A673 (cell line): Measurements from ENCODE around the gene TENM4. TPM values are rescaled to one million over a fixed set of nuclear protein-coding genes. Genes with fewer than 3 reads are reported as not detected.

Experiments
- BruUV-seq: library from RNA; stranded (reverse); fragments of 400-500 nt; replicated peaks from 2 replicates; lab custom pipeline; 2021; lab: Mats Ljungman, UMichigan
- CTCF ChIA-PET: fragments of 300-600 bp; sonication (Branson Sonifier 250); formaldehyde crosslinking; loops from one replicate; lab custom pipeline; 2022; ENCODE audit warnings: antibody characterized with exemption; lab: Charles Lee
- POLR2A ChIA-PET: fragments of 300-600 bp; sonication (Branson Sonifier 250); formaldehyde crosslinking; loops from one replicate; lab custom pipeline; 2022; ENCODE audit warnings: antibody characterized with exemption; ENCODE audit not compliant: low non-redundant PET; lab: Charles Lee
- DNase-seq: peaks from one replicate; pipeline ENCODE4 v3.0.0-alpha.2; 2015; ENCODE audit warnings: low spot score
- H3K27ac ChIP-seq: fragments of 200-600 bp; sonication (generic); 2 replicates; pipeline ENCODE4 v1.5.1; 2016; ENCODE audit warnings: mixed run types, low read depth, mild to moderate bottlenecking, mixed read lengths, antibody characterized with exemption, low read length; ENCODE audit not compliant: poor library complexity, severe bottlenecking
- H3K27me3 ChIP-seq: fragments of 200-600 bp; sonication (generic); replicated peaks from 2 replicates; pipeline ENCODE4 v1.6.1; 2017; ENCODE audit warnings: mixed run types, low read depth, mild to moderate bottlenecking, mixed read lengths, antibody characterized with exemption, low read length; ENCODE audit not compliant: insufficient read depth, poor library complexity
- H3K36me3 ChIP-seq: fragments of 200-600 bp; sonication (generic); 2 replicates; pipeline ENCODE4 v1.6.1; 2016; ENCODE audit warnings: mixed run types, mild to moderate bottlenecking, mixed read lengths, antibody characterized with exemption, low read length; ENCODE audit not compliant: insufficient read depth, poor library complexity, severe bottlenecking
- H3K4me1 ChIP-seq: fragments of 200-600 bp; sonication (generic); 2 replicates; pipeline ENCODE4 v1.6.1; 2017; ENCODE audit warnings: mixed run types, mild to moderate bottlenecking, mixed read lengths, antibody characterized with exemption, low read length; ENCODE audit not compliant: insufficient read depth, poor library complexity, severe bottlenecking
- H3K4me3 ChIP-seq: fragments of 200-600 bp; sonication (generic); 2 replicates; pipeline ENCODE4 v1.5.1; 2016; ENCODE audit warnings: low read depth, mixed run types, mild to moderate bottlenecking, mixed read lengths, low read length; ENCODE audit not compliant: poor library complexity, severe bottlenecking
- H3K9me3 ChIP-seq: fragments of 200-600 bp; sonication (generic); 2 replicates; pipeline ENCODE4 v1.6.1; 2016; ENCODE audit warnings: mixed run types, low read depth, mild to moderate bottlenecking, mixed read lengths, antibody characterized with exemption, low read length; ENCODE audit not compliant: poor library complexity, severe bottlenecking
- EZH2 ChIP-seq: fragments of 200-600 bp; sonication (generic); IDR thresholded peaks from 2 replicates; pipeline ENCODE4 v1.6.1; 2017; ENCODE audit warnings: borderline replicate concordance, low read depth, mild to moderate bottlenecking, mixed read lengths, antibody characterized with exemption, low read length; ENCODE audit not compliant: poor library complexity, severe bottlenecking
- intact Hi-C: fragments of 100-400 bp; cut with micrococcal nuclease; formaldehyde crosslinking; loops from one replicate; pipeline ENCODE4 v1.10.0; 2022; ENCODE audit not compliant: unreplicated experiment
- total RNA-seq: library from RNA; stranded (reverse); gene quantifications from 2 replicates; pipeline ENCODE4 v1.2.3, GENCODE V29; 2021
- TF ChIP-seq, protein P1 (sequence below): fragments of 300-800, 200-600 bp; sonication (generic); conservative IDR thresholded peaks from 2 replicates; pipeline ENCODE4 v1.5.1; 2017; ENCODE audit warnings: low read depth, mild to moderate bottlenecking, antibody characterized with exemption, low read length, moderate library complexity, mixed read lengths

The TENM4 gene
- total RNA-seq, 1 experiment from 2014 or later, result 0.11 TPM

- Histone ChIP-seq H3K4me3 (no peak overlapping the region), H3K36me3 (no peaks in the 10 kb centered on the region), H3K27me3 (no peaks in the 10 kb centered on the region), H3K4me1 (no peaks in the 10 kb centered on the region), H3K27ac (no peak overlapping the region), H3K9me3 (no peaks in the 10 kb centered on the region)
- no TSS peak for BruUV-seq
- intact Hi-C loops, result no loop called here
- no peak for DNase-seq
- CTCF ChIA-PET, result no interaction called here
- TF ChIP-seq, protein P1, sequence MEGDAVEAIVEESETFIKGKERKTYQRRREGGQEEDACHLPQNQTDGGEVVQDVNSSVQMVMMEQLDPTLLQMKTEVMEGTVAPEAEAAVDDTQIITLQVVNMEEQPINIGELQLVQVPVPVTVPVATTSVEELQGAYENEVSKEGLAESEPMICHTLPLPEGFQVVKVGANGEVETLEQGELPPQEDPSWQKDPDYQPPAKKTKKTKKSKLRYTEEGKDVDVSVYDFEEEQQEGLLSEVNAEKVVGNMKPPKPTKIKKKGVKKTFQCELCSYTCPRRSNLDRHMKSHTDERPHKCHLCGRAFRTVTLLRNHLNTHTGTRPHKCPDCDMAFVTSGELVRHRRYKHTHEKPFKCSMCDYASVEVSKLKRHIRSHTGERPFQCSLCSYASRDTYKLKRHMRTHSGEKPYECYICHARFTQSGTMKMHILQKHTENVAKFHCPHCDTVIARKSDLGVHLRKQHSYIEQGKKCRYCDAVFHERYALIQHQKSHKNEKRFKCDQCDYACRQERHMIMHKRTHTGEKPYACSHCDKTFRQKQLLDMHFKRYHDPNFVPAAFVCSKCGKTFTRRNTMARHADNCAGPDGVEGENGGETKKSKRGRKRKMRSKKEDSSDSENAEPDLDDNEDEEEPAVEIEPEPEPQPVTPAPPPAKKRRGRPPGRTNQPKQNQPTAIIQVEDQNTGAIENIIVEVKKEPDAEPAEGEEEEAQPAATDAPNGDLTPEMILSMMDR, result no peak
- no peak for TF ChIP-seq EZH2
- POLR2A ChIA-PET, result no interaction called here
Observed at GRCh38 chr11:78667461-78667860, 773.4 kb downstream of the TENM4 start.

DNA sequence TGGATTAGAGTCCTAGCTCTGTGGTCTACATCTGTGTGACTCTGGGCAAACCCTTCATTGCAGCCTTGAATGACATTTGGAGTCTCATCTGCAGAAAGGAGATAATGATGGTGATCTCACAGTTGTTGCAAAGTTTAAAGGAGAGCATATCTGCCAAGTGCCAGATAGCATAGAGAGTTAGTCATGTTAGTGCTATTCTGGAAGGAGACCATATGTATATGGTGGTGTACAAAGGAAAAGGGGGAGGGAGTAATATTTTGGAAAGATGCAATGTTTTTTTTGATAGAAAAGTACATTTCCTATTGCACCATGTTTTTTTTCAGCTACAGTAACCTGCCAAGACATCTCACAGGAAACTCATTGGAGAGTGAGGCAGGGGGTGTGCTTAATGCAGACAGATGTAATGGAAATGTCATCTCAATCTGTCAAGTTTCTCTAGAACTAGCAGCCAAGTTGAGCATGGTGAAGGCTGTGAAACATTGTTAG lies 774.1 kb downstream of the TENM4 start:
- Histone ChIP-seq H3K36me3 (no peaks in the 10 kb centered on the region), H3K4me3 (no peak overlapping the region), H3K9me3 (no peaks in the 10 kb centered on the region), H3K4me1 (no peaks in the 10 kb centered on the region), H3K27me3 (no peaks in the 10 kb centered on the region), H3K27ac (no peak overlapping the region)
- CTCF ChIA-PET, result no interaction called here
- POLR2A ChIA-PET, result no interaction called here
- intact Hi-C loops, result no loop called here
- no TSS peak for BruUV-seq
- TF ChIP-seq, protein P1, result no peak
- TF ChIP-seq EZH2, result no peak
- DNase-seq, result no peak

GRCh38 chr11:78664636-78665035 lies 776.2 kb downstream of the TENM4 start:
- Histone ChIP-seq H3K9me3 (no peaks in the 10 kb centered on the region), H3K4me1 (no peaks in the 10 kb centered on the region)

More at GRCh38 chr11:78664636-78665035, 776.2 kb downstream of the TENM4 start:
- Histone ChIP-seq H3K36me3 (no peaks in the 10 kb centered on the region), H3K27me3 (no peaks in the 10 kb centered on the region), H3K27ac (no peak overlapping the region), H3K4me3 (no peak overlapping the region)
- ChIA-PET CTCF (no interaction called here), POLR2A (no interaction called here)
- intact Hi-C loops, result no loop called here
- TF ChIP-seq, protein P1, result no peak
- TF ChIP-seq EZH2, result no peak
- no peak for DNase-seq
- no TSS peak for BruUV-seq
